WERI-Rb-1 (cell line): Measurements from ENCODE around the gene TFDP1.
A peak's percentile ranks its signal among the peaks of the same experiment; 100 is the strongest.

Experiments used
- DNase-seq: peaks from one replicate; pipeline ENCODE4 v3.0.0-alpha.2; 2020
- H3K27ac ChIP-seq: fragments of 250-450 bp; sonication (Bioruptor Pico); 2 replicates; pipeline ENCODE4 v1.5.1; 2020; ENCODE audit warnings: mild to moderate bottlenecking, moderate library complexity
- H3K27me3 ChIP-seq: fragments of 250-450 bp; sonication (Bioruptor Pico); 2 replicates; pipeline ENCODE4 v1.5.1; 2021; ENCODE audit warnings: mild to moderate bottlenecking, low read depth, moderate library complexity; ENCODE audit not compliant: insufficient read depth, severe bottlenecking
- H3K36me3 ChIP-seq: fragments of 250-450 bp; sonication (Bioruptor Pico); 2 replicates; pipeline ENCODE4 v1.5.1; 2020; ENCODE audit warnings: mild to moderate bottlenecking, moderate library complexity
- H3K4me3 ChIP-seq: 2 replicates; pipeline ENCODE4 v1.5.1; 2011; ENCODE audit warnings: low read depth, mild to moderate bottlenecking, control low read depth, low read length
- H3K9me3 ChIP-seq: fragments of 250-450 bp; sonication (Bioruptor Pico); 2 replicates; pipeline ENCODE4 v1.5.1; 2021; ENCODE audit warnings: mild to moderate bottlenecking, moderate library complexity; ENCODE audit not compliant: severe bottlenecking
- TF ChIP-seq, protein P1 (sequence below): IDR thresholded peaks from 2 replicates; pipeline ENCODE4 v1.5.1; 2011; ENCODE audit warnings: low read depth, mild to moderate bottlenecking, control low read depth, inconsistent platforms, low read length

Gene TFDP1, protein sequence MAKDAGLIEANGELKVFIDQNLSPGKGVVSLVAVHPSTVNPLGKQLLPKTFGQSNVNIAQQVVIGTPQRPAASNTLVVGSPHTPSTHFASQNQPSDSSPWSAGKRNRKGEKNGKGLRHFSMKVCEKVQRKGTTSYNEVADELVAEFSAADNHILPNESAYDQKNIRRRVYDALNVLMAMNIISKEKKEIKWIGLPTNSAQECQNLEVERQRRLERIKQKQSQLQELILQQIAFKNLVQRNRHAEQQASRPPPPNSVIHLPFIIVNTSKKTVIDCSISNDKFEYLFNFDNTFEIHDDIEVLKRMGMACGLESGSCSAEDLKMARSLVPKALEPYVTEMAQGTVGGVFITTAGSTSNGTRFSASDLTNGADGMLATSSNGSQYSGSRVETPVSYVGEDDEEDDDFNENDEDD

DNA sequence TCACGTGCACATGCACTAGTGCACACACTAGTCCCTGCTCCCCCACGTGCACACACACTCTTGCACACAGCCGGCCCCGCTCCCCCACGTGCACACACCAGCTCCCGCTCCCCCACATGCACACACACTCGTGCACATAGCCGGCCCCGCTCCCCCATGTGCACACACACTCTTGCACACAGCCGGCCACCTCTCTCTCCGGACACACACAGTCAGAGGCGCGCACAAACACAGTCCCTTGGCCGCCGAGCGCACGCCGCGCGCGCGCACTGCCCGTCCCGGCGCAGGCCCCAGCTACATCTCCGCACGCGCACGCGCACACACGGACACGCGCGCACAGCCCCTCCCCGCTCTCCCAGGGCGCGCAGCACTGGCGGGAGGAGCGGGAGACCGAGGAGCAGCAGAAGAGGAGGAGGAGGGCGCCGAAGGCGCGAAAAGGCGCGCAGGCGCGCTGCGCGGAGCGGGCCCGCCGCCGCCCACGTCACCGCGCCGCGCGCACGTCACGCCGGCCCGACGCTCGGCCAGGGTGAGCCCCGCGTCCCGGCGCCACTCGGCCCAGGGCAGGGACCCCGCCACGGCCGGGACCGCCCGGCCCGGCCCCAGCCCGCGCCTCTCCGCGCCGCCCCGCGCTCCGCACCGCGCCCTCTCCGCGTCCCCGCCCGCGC, at the start of gene TFDP1:
TSS of gene TFDP1 (plus strand) at position 549 of the 665 bp plus-strand sequence. CDS start 1,085 bp downstream, outside the sequence.
- DNase-seq, result peak; percentile 99
- TF ChIP-seq, protein P1, sequence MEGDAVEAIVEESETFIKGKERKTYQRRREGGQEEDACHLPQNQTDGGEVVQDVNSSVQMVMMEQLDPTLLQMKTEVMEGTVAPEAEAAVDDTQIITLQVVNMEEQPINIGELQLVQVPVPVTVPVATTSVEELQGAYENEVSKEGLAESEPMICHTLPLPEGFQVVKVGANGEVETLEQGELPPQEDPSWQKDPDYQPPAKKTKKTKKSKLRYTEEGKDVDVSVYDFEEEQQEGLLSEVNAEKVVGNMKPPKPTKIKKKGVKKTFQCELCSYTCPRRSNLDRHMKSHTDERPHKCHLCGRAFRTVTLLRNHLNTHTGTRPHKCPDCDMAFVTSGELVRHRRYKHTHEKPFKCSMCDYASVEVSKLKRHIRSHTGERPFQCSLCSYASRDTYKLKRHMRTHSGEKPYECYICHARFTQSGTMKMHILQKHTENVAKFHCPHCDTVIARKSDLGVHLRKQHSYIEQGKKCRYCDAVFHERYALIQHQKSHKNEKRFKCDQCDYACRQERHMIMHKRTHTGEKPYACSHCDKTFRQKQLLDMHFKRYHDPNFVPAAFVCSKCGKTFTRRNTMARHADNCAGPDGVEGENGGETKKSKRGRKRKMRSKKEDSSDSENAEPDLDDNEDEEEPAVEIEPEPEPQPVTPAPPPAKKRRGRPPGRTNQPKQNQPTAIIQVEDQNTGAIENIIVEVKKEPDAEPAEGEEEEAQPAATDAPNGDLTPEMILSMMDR, result no peak
- Histone ChIP-seq H3K9me3 (no peaks in the 10 kb centered on the region), H3K27ac (peak within 1 kb of the TSS; percentile 88), H3K36me3 (peaks cover 37% of the 10 kb centered on the region), H3K4me3 (peak within 1 kb of the TSS; percentile 81), H3K27me3 (no peaks in the 10 kb centered on the region)

DNA sequence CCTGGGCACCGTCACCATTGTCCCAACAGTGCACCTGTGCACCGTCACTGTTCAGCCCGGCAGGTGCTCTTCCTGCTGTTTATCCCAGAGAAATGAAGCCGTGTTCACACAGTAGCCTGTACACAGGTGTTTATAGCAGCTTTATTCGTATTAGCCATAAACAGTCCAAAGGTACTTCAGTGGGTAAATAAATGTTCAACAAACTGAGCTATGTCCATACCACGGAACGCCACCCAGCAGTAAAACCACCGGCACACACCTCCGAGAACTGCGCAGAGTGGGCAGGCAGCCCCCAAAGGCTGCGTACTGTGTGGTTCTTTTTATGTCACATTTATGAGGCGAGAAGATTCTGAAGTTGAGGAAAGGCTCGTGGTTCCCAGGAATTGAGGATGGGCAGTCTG, 49.2 kb upstream of the TFDP1 start:
- TF ChIP-seq, protein P1, result no peak
- no peak for DNase-seq
- H3K27ac ChIP-seq, result no peak overlapping the region
- no peaks in the 10 kb centered on the region for H3K27me3 ChIP-seq
- H3K36me3 ChIP-seq, result peaks cover 68% of the 10 kb centered on the region
- H3K9me3 ChIP-seq, result no peaks in the 10 kb centered on the region
- no peak overlapping the region for H3K4me3 ChIP-seq

DNA sequence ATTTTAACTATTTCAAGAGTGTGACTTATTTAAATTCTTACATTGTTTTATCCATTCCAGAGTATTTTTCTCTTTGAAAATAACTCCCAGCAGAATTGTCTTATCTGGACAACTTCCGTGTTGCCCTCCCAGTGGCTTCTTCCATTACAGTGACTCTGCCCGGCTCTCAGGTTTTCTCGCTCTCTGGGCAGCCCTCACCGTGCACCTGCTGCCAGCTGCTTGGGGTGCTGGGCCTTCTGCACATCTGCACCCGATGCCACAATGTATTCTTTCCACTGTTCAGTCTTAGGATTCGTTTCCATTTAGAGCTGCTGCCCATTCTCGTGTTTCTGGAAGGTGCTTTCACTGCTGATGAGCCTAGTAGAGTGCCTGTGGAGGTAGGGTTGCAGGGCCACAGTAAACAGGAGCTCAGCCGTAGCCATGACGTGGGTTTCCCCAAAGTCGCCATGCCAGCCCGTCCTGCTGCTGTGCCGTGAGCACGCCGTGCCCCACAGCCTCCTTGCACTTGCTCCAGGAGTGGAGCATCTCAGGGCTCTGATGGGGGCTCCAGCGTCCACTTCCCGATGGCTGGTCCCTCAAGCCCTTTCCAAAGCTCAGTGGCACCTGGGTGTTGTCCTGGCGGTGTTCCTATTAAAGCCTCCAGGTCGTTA, 48.0 kb upstream of the TFDP1 start:
- H3K4me3 ChIP-seq, result no peak overlapping the region
- peaks cover 65% of the 10 kb centered on the region for H3K36me3 ChIP-seq
- no peak overlapping the region for H3K27ac ChIP-seq
- no peak for DNase-seq
- H3K27me3 ChIP-seq, result no peaks in the 10 kb centered on the region
- TF ChIP-seq, protein P1, result no peak
- peaks cover 4% of the 10 kb centered on the region for H3K9me3 ChIP-seq

DNA sequence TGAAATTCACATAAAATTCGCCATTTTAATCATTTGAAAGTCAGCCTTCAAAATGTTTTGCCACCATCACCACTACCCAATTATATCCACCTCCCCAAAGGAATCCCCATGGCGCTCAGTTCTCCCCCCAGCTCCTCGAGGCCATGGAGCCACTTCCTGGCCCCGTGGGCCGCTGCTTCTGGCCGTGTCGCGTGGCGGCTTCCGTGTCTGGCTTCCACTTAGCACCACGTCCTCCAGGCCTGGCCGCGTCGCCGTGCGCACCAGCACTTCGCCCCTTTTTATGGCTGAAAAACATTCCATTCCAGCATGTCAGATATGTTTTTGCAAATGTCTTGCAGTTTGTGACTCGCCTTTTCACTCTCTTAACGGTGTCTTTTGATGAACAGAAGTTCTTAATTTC, 47.3 kb upstream of the TFDP1 start:
- H3K36me3 ChIP-seq, result peaks cover 61% of the 10 kb centered on the region
- H3K27me3 ChIP-seq, result no peaks in the 10 kb centered on the region
- H3K27ac ChIP-seq, result no peak overlapping the region
- TF ChIP-seq, protein P1, result no peak
- no peak overlapping the region for H3K4me3 ChIP-seq
- peak; percentile 6 for DNase-seq
- peaks cover 4% of the 10 kb centered on the region for H3K9me3 ChIP-seq

DNA sequence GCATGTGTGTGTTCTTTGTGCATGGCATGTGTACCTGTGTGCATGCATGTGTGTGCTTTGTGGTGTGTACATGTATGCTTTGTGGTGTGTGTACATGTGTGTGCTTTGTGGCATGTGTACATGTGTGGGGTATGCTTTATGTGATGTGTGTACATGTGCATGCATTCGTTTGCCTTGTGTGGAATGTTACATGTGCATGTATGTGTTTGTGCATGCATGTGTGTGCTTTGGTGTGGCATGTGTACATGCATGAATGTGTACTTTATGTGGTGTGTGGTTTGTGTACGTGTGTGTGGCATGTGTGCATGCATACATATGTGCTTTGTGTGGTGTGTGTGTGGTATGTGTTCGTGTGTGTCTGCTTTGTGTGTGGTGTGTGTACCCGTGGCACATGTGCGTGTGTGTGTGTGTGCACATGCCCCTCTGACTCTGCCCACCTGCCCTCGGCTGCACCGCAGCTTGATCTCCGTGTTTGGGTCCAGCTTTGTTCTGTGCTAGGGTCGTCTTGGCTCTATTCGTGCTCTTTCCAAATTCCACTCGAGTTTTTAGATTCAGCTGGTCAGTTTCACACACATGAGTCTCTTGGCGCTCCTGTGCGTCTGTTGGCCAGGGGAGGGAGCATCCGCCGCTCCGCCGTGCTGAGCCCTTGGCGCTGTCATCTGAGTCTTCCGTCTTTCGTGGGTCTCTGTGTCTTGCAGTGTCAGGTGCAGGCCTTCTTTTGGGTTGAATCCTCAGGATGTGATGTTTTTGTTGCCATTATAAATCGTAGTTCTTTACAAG, 46.5 kb upstream of the TFDP1 start:
- Histone ChIP-seq H3K4me3 (no peak overlapping the region), H3K27me3 (no peaks in the 10 kb centered on the region), H3K27ac (no peak overlapping the region), H3K9me3 (peaks cover 4% of the 10 kb centered on the region), H3K36me3 (peaks cover 67% of the 10 kb centered on the region)
- TF ChIP-seq, protein P1, result no peak
- peak; percentile 4 for DNase-seq
